ENCODE measurements around the gene BMPR1B.

BMPR1B gene

GRCh38 chr4:94732358-94732698, 25.4 kb upstream of the BMPR1B start:
- Mint-ChIP-seq H3K36me3 (ENCODE audit: low read depth) (no peaks in the 10 kb centered on the region), H3K4me1 (peaks cover 10% of the 10 kb centered on the region), H3K27ac (peak overlapping the region; percentile 25), H3K4me3 (no peak overlapping the region), H3K27me3 (ENCODE audit: low read depth, poor library complexity) (peaks cover 4% of the 10 kb centered on the region), H3K9me3 (no peaks in the 10 kb centered on the region)
- no peak for TF ChIP-seq CTCF (IDR thresholded peaks at IDR 0.05)
- no peak for DNase-seq

- DNase-seq: no peak
- H3K36me3 Mint-ChIP-seq (ENCODE audit: low read depth): no peaks in the 10 kb centered on the region
- H3K4me3 Mint-ChIP-seq: no peak overlapping the region
- peaks cover 7% of the 10 kb centered on the region for H3K27me3 Mint-ChIP-seq (ENCODE audit: low read depth, poor library complexity)
- peaks cover 12% of the 10 kb centered on the region for H3K4me1 Mint-ChIP-seq
- TF ChIP-seq CTCF (IDR thresholded peaks at IDR 0.05): no peak
- H3K9me3 Mint-ChIP-seq: peaks cover 5% of the 10 kb centered on the region
- no peak overlapping the region for H3K27ac Mint-ChIP-seq
Measured at GRCh38 chr4:94739741-94740140, 18.0 kb upstream of the BMPR1B start.

- H3K27me3 Mint-ChIP-seq (ENCODE audit: low read depth, poor library complexity): peaks cover 4% of the 10 kb centered on the region
- no peak overlapping the region for H3K27ac Mint-ChIP-seq
- peaks cover 12% of the 10 kb centered on the region for H3K4me1 Mint-ChIP-seq
Measured at GRCh38 chr4:94741304-94741703, 16.5 kb upstream of the BMPR1B start.

GRCh38 chr4:94743838-94744237, 13.9 kb upstream of the BMPR1B start:
- peaks cover 5% of the 10 kb centered on the region for H3K9me3 Mint-ChIP-seq
- TF ChIP-seq CTCF (IDR thresholded peaks at IDR 0.05): no peak
- peaks cover 2% of the 10 kb centered on the region for H3K27me3 Mint-ChIP-seq (ENCODE audit: low read depth, poor library complexity)
- no peaks in the 10 kb centered on the region for H3K36me3 Mint-ChIP-seq (ENCODE audit: low read depth)
- H3K27ac Mint-ChIP-seq: no peak overlapping the region
- no peak overlapping the region for H3K4me3 Mint-ChIP-seq
- no peak for DNase-seq
- H3K4me1 Mint-ChIP-seq: peaks cover 12% of the 10 kb centered on the region

More at GRCh38 chr4:94741304-94741703, 16.5 kb upstream of the BMPR1B start:
- no peak for DNase-seq
- H3K4me3 Mint-ChIP-seq: no peak overlapping the region
- H3K36me3 Mint-ChIP-seq (ENCODE audit: low read depth): no peaks in the 10 kb centered on the region
- peaks cover 5% of the 10 kb centered on the region for H3K9me3 Mint-ChIP-seq
- TF ChIP-seq CTCF (IDR thresholded peaks at IDR 0.05): no peak

GRCh38 chr4:94744850-94745249, 12.9 kb upstream of the BMPR1B start:
- peaks cover 2% of the 10 kb centered on the region for H3K27me3 Mint-ChIP-seq (ENCODE audit: low read depth, poor library complexity)
- no peak overlapping the region for H3K27ac Mint-ChIP-seq

More at GRCh38 chr4:94744850-94745249, 12.9 kb upstream of the BMPR1B start:
- H3K9me3 Mint-ChIP-seq: peaks cover 5% of the 10 kb centered on the region
- no peaks in the 10 kb centered on the region for H3K36me3 Mint-ChIP-seq (ENCODE audit: low read depth)
- H3K4me3 Mint-ChIP-seq: no peak overlapping the region
- no peak for DNase-seq
- peaks cover 12% of the 10 kb centered on the region for H3K4me1 Mint-ChIP-seq
- no peak for TF ChIP-seq CTCF (IDR thresholded peaks at IDR 0.05)

Data from nephron progenitor cell (in vitro differentiated cells).